ENCODE data around the gene MAP1B.

MAP1B gene

GRCh38 chr5:72225741-72226140, 118.5 kb downstream of the MAP1B start:
- no peak for DNase-seq (ENCODE audit: low spot score)

GRCh38 chr5:72226950-72227349, 119.7 kb downstream of the MAP1B start:
- no peak for DNase-seq (ENCODE audit: low spot score)

- DNase-seq (ENCODE audit: low spot score) = no peak
Measured at GRCh38 chr5:72228960-72229359, 121.7 kb downstream of the MAP1B start.

- DNase-seq (ENCODE audit: low spot score) = no peak
Measured at GRCh38 chr5:72231991-72232703, 124.9 kb downstream of the MAP1B start.

GRCh38 chr5:72232838-72233237, 125.6 kb downstream of the MAP1B start:
- no peak for DNase-seq (ENCODE audit: low spot score)

GRCh38 chr5:72233835-72234234, 126.6 kb downstream of the MAP1B start:
- DNase-seq (ENCODE audit: low spot score) = no peak

GRCh38 chr5:72234265-72234700, 127.0 kb downstream of the MAP1B start:
- peak; percentile 36 for DNase-seq (ENCODE audit: low spot score)

- DNase-seq (ENCODE audit: low spot score) = no peak
Measured at GRCh38 chr5:72234868-72235267, 127.6 kb downstream of the MAP1B start.

- no peak for DNase-seq (ENCODE audit: low spot score)
Measured at GRCh38 chr5:72235725-72236124, 128.4 kb downstream of the MAP1B start.

GRCh38 chr5:72237415-72237814, 130.1 kb downstream of the MAP1B start:
- no peak for DNase-seq (ENCODE audit: low spot score)

GRCh38 chr5:72237879-72238278, 130.6 kb downstream of the MAP1B start:
- DNase-seq (ENCODE audit: low spot score) = no peak

GRCh38 chr5:72238712-72239445, 131.6 kb downstream of the MAP1B start:
- no peak for DNase-seq (ENCODE audit: low spot score)

- DNase-seq (ENCODE audit: low spot score) = no peak
Measured at GRCh38 chr5:72241346-72242003, 134.2 kb downstream of the MAP1B start.

GRCh38 chr5:72242796-72243475, 135.7 kb downstream of the MAP1B start:
- no peak for DNase-seq (ENCODE audit: low spot score)

- DNase-seq (ENCODE audit: low spot score) = no peak
Measured at GRCh38 chr5:72243706-72244105, 136.4 kb downstream of the MAP1B start.

GRCh38 chr5:72244862-72245371, 137.6 kb downstream of the MAP1B start:
- DNase-seq (ENCODE audit: low spot score) = peak; percentile 28

GRCh38 chr5:72245546-72245945, 138.3 kb downstream of the MAP1B start:
- DNase-seq (ENCODE audit: low spot score) = no peak

- DNase-seq (ENCODE audit: low spot score) = no peak
Measured at GRCh38 chr5:72245951-72246532, 138.8 kb downstream of the MAP1B start.

- no peak for DNase-seq (ENCODE audit: low spot score)
Measured at GRCh38 chr5:72246954-72247442, 139.7 kb downstream of the MAP1B start.

GRCh38 chr5:72248410-72248981, 141.2 kb downstream of the MAP1B start:
- DNase-seq (ENCODE audit: low spot score) = peak; percentile 61

GRCh38 chr5:72251386-72251785, 144.1 kb downstream of the MAP1B start:
- no peak for DNase-seq (ENCODE audit: low spot score)

Data from AG08396 (cell line).